HG03575 (cell line): Measurements from ENCODE around the gene VEPH1.

Experiments
- ATAC-seq: cut with Tn5 transposase; IDR thresholded peaks from one replicate; pipeline ENCODE4 v1.9.1; 2021; ENCODE audit not compliant: unreplicated experiment, insufficient number of reproducible peaks, low FRiP score; ENCODE audit errors: extremely low read depth

Gene VEPH1

GRCh38 chr3:157527131-157527881 lies 24.1 kb upstream of the VEPH1 start:
- no peak for ATAC-seq

GRCh38 chr3:157526036-157526435 lies 22.8 kb upstream of the VEPH1 start:
- no peak for ATAC-seq

- no peak for ATAC-seq
Measured at GRCh38 chr3:157523814-157524213, 20.6 kb upstream of the VEPH1 start.

GRCh38 chr3:157522648-157523047 lies 19.4 kb upstream of the VEPH1 start:
- no peak for ATAC-seq

- ATAC-seq: no peak
Measured at GRCh38 chr3:157520485-157521150, 17.4 kb upstream of the VEPH1 start.

GRCh38 chr3:157518881-157519280 lies 15.7 kb upstream of the VEPH1 start:
- ATAC-seq: no peak

GRCh38 chr3:157516928-157517327 lies 13.7 kb upstream of the VEPH1 start:
- no peak for ATAC-seq

GRCh38 chr3:157515398-157515797 lies 12.2 kb upstream of the VEPH1 start:
- no peak for ATAC-seq

GRCh38 chr3:157514371-157514895 lies 11.2 kb upstream of the VEPH1 start:
- ATAC-seq: no peak

- no peak for ATAC-seq
Measured at GRCh38 chr3:157513585-157513984, 10.4 kb upstream of the VEPH1 start.

- ATAC-seq: no peak
Measured at GRCh38 chr3:157512534-157512933, 9.3 kb upstream of the VEPH1 start.

- no peak for ATAC-seq
Measured at GRCh38 chr3:157508461-157508860, 5.2 kb upstream of the VEPH1 start.

GRCh38 chr3:157501863-157502262 lies 1.4 kb downstream of the VEPH1 start:
- ATAC-seq: no peak

GRCh38 chr3:157500232-157500631 lies 3.0 kb downstream of the VEPH1 start:
- ATAC-seq: no peak

GRCh38 chr3:157499342-157499963 lies 3.8 kb downstream of the VEPH1 start:
- no peak for ATAC-seq

GRCh38 chr3:157498371-157498770 lies 4.8 kb downstream of the VEPH1 start:
- no peak for ATAC-seq

GRCh38 chr3:157495846-157496245 lies 7.4 kb downstream of the VEPH1 start:
- ATAC-seq: no peak

- ATAC-seq: no peak
Measured at GRCh38 chr3:157494581-157495281, 8.5 kb downstream of the VEPH1 start.
